BLaER1 treated with 17β-estradiol and CSF1 and Interleukin-3, amounts not matched to agents 10 nM and 100 nM (cell line): ENCODE measurements around the gene SLC24A5.
A peak's percentile ranks its signal among the peaks of the same experiment; 100 is the strongest.

Experiments used
- H3K27ac ChIP-seq, 11 experiments: shearing (Covaris generic); formaldehyde crosslinking; 2 replicates each; pipeline ENCODE4 v1.8.1; 2022
- H3K27me3 ChIP-seq, 11 experiments: shearing (Covaris generic); formaldehyde crosslinking; 2 replicates each; pipeline ENCODE4 v1.8.1; 2022
- H3K36me3 ChIP-seq, 11 experiments: shearing (Covaris generic); formaldehyde crosslinking; 2 replicates each; pipeline ENCODE4 v1.8.1; 2022
- H3K4me1 ChIP-seq, 10 experiments: shearing (Covaris generic); formaldehyde crosslinking; 2 replicates each; pipeline ENCODE4 v1.8.1; 2022
- H3K4me2 ChIP-seq, 11 experiments: shearing (Covaris generic); formaldehyde crosslinking; 2 replicates each; pipeline ENCODE4 v1.8.1; 2022
- H3K4me3 ChIP-seq, 10 experiments: shearing (Covaris generic); formaldehyde crosslinking; 2 replicates each; pipeline ENCODE4 v1.8.1; 2022
- H3K9ac ChIP-seq, 11 experiments: shearing (Covaris generic); formaldehyde crosslinking; 2 replicates each; pipeline ENCODE4 v1.8.1; 2022
- H3K9me3 ChIP-seq, 11 experiments: shearing (Covaris generic); formaldehyde crosslinking; replicated peaks in 1 of 11; 2 replicates each; pipeline ENCODE4 v1.8.1; 2022
- H4K20me1 ChIP-seq, 11 experiments: shearing (Covaris generic); formaldehyde crosslinking; 2 replicates each; pipeline ENCODE4 v1.8.1; 2022
- Cebpa-rat ChIP-seq, 11 experiments: shearing (Covaris generic); IDR thresholded peaks; 2 replicates each; pipeline ENCODE4 v1.8.1; 2022

Gene SLC24A5

DNA sequence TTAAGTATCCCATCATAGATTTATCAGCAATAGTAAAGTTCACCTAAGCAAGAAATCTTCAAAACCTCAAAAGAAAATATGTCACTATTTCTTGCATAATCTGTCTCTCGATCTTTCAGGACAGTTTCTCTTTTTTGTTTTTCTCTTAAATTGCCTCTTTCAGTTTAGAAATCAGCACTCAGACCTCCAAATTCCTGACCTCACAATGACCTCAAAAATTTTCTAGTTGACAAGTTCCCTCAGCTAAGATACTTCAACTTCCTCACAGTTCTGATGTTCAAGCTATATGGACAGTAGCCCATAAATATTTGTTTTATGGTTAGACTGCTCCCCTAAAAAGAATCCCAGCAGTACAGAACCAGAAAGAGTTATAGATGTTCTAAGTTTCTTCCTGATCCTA is 24.1 kb downstream of the SLC24A5 start:
- H3K4me1 ChIP-seq, result peaks cover 0 to 11% (median 0%) of the 10 kb centered on the region in 10 experiments; a peak in 4 of 20 replicates
- peak overlapping the region in 2 of 11 experiments; percentile 2 to 18; a peak in 1 of 22 replicates for H3K4me2 ChIP-seq
- no peak overlapping the region for H3K4me3 ChIP-seq
- H3K36me3 ChIP-seq, result no peaks in the 10 kb centered on the region; a peak in 1 of 22 replicates
- H3K27me3 ChIP-seq, result no peaks in the 10 kb centered on the region
- no peak overlapping the region for H3K9ac ChIP-seq
- no peak for TF ChIP-seq Cebpa-rat (IDR thresholded peaks at IDR 0.05)
- H3K9me3 ChIP-seq, result no peaks in the 10 kb centered on the region
- no peaks in the 10 kb centered on the region for H4K20me1 ChIP-seq
- no peak overlapping the region for H3K27ac ChIP-seq

DNA sequence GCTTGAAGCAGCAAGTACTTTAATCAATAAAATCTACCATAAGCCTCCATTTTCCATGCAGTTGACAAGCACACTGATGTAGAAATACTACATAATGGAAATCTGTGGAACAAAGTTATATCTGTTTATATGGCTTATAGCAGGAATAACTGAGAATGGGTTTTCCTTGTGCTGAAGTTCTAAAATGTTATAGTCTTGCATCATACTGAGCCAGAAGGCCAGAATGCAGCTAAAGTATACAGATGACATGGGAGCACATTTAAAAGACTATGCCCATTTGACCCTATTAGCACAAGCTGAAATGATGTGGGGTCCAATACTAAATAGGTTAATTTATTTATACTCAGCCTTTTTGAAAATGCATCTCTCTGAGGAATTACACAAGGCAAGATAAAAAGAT is 25.1 kb downstream of the SLC24A5 start:
- H3K4me3 ChIP-seq, result no peak overlapping the region
- no peaks in the 10 kb centered on the region for H4K20me1 ChIP-seq
- H3K27me3 ChIP-seq, result no peaks in the 10 kb centered on the region
- no peak overlapping the region for H3K4me2 ChIP-seq
- no peak overlapping the region for H3K9ac ChIP-seq
- no peak for TF ChIP-seq Cebpa-rat (IDR thresholded peaks at IDR 0.05)
- H3K4me1 ChIP-seq, result peaks cover 0 to 11% (median 0%) of the 10 kb centered on the region in 10 experiments; a peak in 4 of 20 replicates
- no peak overlapping the region for H3K27ac ChIP-seq
- no peaks in the 10 kb centered on the region; a peak in 1 of 22 replicates for H3K36me3 ChIP-seq
- no peaks in the 10 kb centered on the region for H3K9me3 ChIP-seq

DNA sequence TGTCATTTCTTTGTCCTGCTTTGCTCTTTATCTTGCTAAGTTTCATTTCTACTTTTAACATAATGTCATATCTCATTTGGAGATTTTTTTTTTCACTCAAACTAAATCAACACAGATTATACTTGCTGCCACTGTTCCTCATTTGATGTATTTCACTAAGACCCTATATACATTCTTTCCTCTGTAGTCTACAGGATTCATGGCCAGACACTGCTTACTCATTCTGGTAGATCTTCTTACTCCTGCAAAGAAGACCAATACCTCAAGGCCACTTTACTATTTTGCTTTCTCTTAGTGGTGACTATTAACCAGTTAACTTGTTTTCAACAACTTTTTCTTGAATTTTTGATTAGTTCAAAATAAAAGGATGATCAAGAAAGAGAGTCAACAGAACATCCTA is 26.6 kb downstream of the SLC24A5 start:
- Histone ChIP-seq H3K36me3 (no peaks in the 10 kb centered on the region; a peak in 1 of 22 replicates), H3K4me3 (no peak overlapping the region), H3K9ac (no peak overlapping the region), H3K27me3 (no peaks in the 10 kb centered on the region), H3K4me1 (peaks cover 0 to 11% (median 0%) of the 10 kb centered on the region in 10 experiments; a peak in 4 of 20 replicates), H3K9me3 (no peaks in the 10 kb centered on the region), H3K27ac (no peak overlapping the region), H3K4me2 (no peak overlapping the region), H4K20me1 (no peaks in the 10 kb centered on the region)
- TF ChIP-seq Cebpa-rat (IDR thresholded peaks at IDR 0.05), result no peak

DNA sequence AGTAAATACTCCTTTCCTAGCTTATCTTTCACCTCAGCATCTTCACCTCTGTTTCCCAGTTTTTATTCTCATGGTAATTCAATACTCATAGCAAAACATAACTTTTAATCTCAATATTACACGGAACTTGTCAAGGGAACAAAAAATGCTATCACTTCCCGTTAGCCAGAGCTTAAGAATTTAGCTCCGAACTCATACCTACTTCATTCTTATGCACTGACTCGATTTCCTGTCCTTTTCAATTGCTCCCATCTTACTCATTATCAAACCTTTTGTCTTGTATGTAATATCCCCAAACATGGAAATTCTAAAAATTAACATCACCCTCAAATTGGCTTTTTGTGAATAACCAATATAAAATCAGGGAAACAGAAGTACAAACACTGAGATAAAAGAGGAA is 29.1 kb downstream of the SLC24A5 start:
- Histone ChIP-seq H3K4me2 (no peak overlapping the region), H3K27ac (no peak overlapping the region), H3K4me3 (no peak overlapping the region), H3K9me3 (no peaks in the 10 kb centered on the region), H3K4me1 (peaks cover 0 to 2% (median 0%) of the 10 kb centered on the region in 10 experiments; a peak in 3 of 20 replicates), H3K9ac (no peak overlapping the region), H3K36me3 (peaks cover 0 to 3% (median 0%) of the 10 kb centered on the region in 11 experiments; a peak in 2 of 22 replicates), H4K20me1 (no peaks in the 10 kb centered on the region), H3K27me3 (no peaks in the 10 kb centered on the region)
- no peak for TF ChIP-seq Cebpa-rat (IDR thresholded peaks at IDR 0.05)

DNA sequence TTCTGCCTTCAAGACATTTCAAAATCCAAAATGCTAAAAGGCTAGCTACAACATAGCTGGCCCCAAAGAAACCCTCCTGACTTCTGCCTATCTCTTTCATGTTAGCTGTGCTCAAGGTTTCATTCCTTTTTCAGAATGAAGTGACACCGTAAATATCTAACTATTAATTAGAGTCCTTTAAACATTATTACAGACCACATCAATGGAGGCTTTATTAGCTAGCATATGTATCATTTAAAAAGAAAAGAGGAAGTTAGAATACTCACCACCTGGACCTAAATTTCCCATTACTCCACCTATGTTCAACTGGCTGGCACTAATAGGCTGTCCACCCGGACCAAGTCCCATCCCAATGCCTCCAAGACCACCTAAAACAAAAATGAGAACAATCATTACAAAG is 32.7 kb downstream of the SLC24A5 start:
- no peak for TF ChIP-seq Cebpa-rat (IDR thresholded peaks at IDR 0.05)
- no peak overlapping the region for H3K27ac ChIP-seq
- H3K4me3 ChIP-seq, result no peak overlapping the region
- H3K4me1 ChIP-seq, result no peaks in the 10 kb centered on the region
- no peak overlapping the region for H3K9ac ChIP-seq
- H4K20me1 ChIP-seq, result no peaks in the 10 kb centered on the region
- H3K9me3 ChIP-seq, result no peaks in the 10 kb centered on the region
- no peaks in the 10 kb centered on the region for H3K27me3 ChIP-seq
- peaks cover 0 to 3% (median 0%) of the 10 kb centered on the region in 11 experiments; a peak in 2 of 22 replicates for H3K36me3 ChIP-seq
- no peak overlapping the region for H3K4me2 ChIP-seq

DNA sequence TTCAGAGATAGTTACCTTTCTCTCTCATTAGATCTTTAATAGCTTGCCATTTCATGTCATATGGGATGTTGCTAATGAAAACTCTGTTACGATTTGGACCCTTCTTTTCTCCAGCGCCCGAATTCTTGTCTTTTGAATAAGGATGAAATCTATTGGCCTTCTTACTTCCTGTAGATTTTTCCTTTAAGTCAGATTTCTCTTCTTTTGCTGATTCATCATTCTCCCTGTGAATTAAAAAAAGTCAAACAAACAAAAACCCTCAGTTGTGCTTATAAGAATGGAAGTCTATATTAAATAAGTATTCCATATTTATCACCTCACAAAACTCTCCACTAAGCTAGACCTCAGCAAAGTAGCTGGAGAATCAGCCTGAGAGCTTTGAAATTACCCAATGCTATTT is 47.8 kb downstream of the SLC24A5 start:
- no peak overlapping the region for H3K27ac ChIP-seq
- H3K9me3 ChIP-seq, result peaks cover 0 to 9% (median 0%) of the 10 kb centered on the region in 11 experiments; a peak in 2 of 22 replicates
- no peaks in the 10 kb centered on the region for H3K27me3 ChIP-seq
- H4K20me1 ChIP-seq, result no peaks in the 10 kb centered on the region
- H3K36me3 ChIP-seq, result no peaks in the 10 kb centered on the region
- H3K4me1 ChIP-seq, result no peaks in the 10 kb centered on the region
- H3K9ac ChIP-seq, result no peak overlapping the region
- H3K4me2 ChIP-seq, result no peak overlapping the region
- no peak overlapping the region for H3K4me3 ChIP-seq
- TF ChIP-seq Cebpa-rat (IDR thresholded peaks at IDR 0.05), result no peak

DNA sequence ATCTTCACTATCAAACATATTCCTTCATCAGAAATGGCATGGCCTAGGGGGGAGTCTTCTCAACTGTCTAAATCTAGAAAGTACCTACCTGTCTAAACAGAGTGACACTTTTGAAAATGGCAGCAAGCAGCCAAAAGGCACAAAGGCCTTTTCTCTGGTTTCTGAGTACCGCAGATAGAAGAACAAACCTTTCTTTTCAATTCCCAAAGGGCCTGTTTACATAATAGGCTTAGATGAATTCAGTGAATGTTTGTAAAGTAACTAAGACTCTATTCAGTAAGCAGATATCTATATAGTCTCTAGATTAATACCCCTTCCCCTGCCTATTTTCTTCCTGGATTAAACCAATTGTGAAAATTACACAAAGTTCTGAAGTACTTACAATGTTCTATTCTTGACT is 50.2 kb downstream of the SLC24A5 start:
- Histone ChIP-seq H3K4me2 (no peak overlapping the region), H3K27ac (no peak overlapping the region), H3K9ac (no peak overlapping the region), H3K27me3 (no peaks in the 10 kb centered on the region), H3K4me3 (no peak overlapping the region), H4K20me1 (no peaks in the 10 kb centered on the region), H3K4me1 (no peaks in the 10 kb centered on the region), H3K9me3 (peaks cover 0 to 9% (median 0%) of the 10 kb centered on the region in 11 experiments; a peak in 3 of 22 replicates), H3K36me3 (no peaks in the 10 kb centered on the region)
- no peak for TF ChIP-seq Cebpa-rat (IDR thresholded peaks at IDR 0.05)

DNA sequence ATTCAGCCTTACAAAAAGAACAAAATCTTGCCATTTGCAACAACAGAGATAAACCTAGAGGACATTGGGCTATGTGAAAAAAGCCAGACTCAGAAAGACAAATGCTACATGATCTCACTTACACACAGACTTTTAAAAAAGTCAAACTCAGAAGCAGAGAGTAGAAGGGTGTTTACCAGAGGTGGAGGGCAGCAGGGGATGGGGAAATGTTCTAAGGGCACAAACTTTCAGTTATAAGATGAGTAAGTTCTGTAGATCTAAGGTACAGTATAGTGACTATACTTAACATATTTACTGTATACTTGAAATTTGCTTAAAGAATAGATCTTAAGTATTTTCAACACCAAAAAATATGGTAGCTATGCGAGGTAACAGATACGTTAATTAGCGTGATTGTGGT is 54.3 kb downstream of the SLC24A5 start:
- Histone ChIP-seq H3K4me2 (no peak overlapping the region), H3K36me3 (no peaks in the 10 kb centered on the region), H3K4me1 (peaks cover 0 to 8% (median 0%) of the 10 kb centered on the region in 10 experiments; a peak in 5 of 20 replicates), H3K9me3 (peaks cover 0 to 9% (median 0%) of the 10 kb centered on the region in 11 experiments; a peak in 3 of 22 replicates), H3K27ac (no peak overlapping the region), H3K4me3 (no peak overlapping the region), H3K9ac (no peak overlapping the region), H4K20me1 (no peaks in the 10 kb centered on the region), H3K27me3 (no peaks in the 10 kb centered on the region; a peak in 1 of 22 replicates)
- no peak for TF ChIP-seq Cebpa-rat (IDR thresholded peaks at IDR 0.05)

DNA sequence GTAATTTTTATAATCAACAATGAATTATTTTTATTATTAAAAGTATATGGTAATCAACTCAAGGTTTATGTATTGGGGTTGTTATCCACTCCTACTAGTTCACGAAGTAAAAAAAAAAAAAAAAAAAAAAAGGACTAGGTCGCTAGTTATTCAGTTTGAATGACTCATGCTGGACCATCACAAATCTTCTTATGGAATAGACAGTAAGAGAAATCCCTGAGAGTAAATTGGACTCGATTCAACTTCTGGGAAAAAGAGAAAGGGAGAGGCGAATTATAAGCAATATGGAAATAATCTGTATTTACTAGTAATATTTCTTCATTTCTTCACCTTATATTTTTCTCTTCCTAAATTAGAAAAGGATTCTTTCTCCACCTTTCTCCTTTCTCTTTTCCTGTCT is 55.3 kb downstream of the SLC24A5 start:
- no peaks in the 10 kb centered on the region for H3K36me3 ChIP-seq
- H3K4me2 ChIP-seq, result no peak overlapping the region
- H3K27ac ChIP-seq, result no peak overlapping the region
- no peak overlapping the region for H3K4me3 ChIP-seq
- H3K27me3 ChIP-seq, result no peaks in the 10 kb centered on the region; a peak in 1 of 22 replicates
- peaks cover 0 to 8% (median 0%) of the 10 kb centered on the region in 10 experiments; a peak in 5 of 20 replicates for H3K4me1 ChIP-seq
- no peaks in the 10 kb centered on the region for H4K20me1 ChIP-seq
- no peak overlapping the region for H3K9ac ChIP-seq
- peaks cover 0 to 9% (median 0%) of the 10 kb centered on the region in 11 experiments; a peak in 3 of 22 replicates for H3K9me3 ChIP-seq
- TF ChIP-seq Cebpa-rat (IDR thresholded peaks at IDR 0.05), result no peak

DNA sequence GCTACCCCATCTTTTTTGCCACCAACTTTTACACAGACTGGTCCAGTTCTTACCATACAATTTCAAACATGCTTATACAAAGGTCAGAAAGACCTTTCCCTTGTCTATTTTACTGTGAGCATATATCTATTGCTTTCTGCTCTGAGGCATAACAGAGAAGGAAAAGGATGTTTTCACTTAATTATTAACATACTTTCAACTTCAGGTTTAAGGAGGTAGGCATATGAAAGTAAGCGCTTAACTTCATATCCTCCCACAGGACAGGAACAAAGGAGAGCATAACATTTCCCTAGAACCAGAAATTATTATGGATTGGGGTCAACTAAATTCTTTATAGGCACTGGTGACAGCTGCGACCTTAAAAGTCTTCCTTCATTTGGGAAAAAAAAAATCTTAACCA is 56.2 kb downstream of the SLC24A5 start:
- Histone ChIP-seq H3K27me3 (no peaks in the 10 kb centered on the region; a peak in 1 of 22 replicates), H4K20me1 (no peaks in the 10 kb centered on the region), H3K4me1 (peaks cover 0 to 8% (median 0%) of the 10 kb centered on the region in 10 experiments; a peak in 5 of 20 replicates), H3K9ac (no peak overlapping the region; a peak in 1 of 22 replicates), H3K36me3 (no peaks in the 10 kb centered on the region), H3K27ac (peak overlapping the region in 1 of 11 experiments; percentile 65; a peak in 1 of 22 replicates), H3K9me3 (peaks cover 0 to 9% (median 0%) of the 10 kb centered on the region in 11 experiments; a peak in 3 of 22 replicates), H3K4me2 (peak overlapping the region; percentile 18 to 68 (median 58); a peak in 19 of 22 replicates), H3K4me3 (peak overlapping the region in 6 of 10 experiments; percentile 58 to 67 (median 65); a peak in 6 of 20 replicates)
- TF ChIP-seq Cebpa-rat (IDR thresholded peaks at IDR 0.05), result no peak
